GM12801 (cell line): ENCODE measurements around the gene ACOT9.

Experiments used
- TF ChIP-seq, protein P1 (sequence below): IDR thresholded peaks from one replicate; pipeline ENCODE4 v1.5.1; 2011; ENCODE audit warnings: control low read depth; ENCODE audit not compliant: insufficient read length; ENCODE audit errors: extremely low read depth

ACOT9 gene

DNA sequence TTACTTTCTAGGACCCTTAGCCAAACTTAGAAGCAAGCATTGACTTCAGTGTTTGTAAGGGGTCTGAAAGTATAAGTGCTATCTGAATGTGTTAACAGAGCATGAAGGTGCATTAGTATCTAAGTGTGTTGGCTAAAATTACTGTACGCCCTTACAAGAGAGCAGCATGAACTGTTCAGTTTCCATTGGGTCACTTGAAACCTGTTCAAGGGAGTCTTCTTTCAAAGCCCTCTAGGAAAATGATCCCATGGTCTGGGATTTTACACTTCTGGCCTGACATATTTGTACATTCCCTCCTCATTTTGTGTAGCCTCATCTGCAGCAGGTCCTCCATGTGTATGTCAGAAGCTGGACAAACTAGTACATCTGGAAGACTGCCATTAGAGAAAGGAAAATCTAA is 72.5 kb downstream of the ACOT9 start:
- TF ChIP-seq, protein P1, sequence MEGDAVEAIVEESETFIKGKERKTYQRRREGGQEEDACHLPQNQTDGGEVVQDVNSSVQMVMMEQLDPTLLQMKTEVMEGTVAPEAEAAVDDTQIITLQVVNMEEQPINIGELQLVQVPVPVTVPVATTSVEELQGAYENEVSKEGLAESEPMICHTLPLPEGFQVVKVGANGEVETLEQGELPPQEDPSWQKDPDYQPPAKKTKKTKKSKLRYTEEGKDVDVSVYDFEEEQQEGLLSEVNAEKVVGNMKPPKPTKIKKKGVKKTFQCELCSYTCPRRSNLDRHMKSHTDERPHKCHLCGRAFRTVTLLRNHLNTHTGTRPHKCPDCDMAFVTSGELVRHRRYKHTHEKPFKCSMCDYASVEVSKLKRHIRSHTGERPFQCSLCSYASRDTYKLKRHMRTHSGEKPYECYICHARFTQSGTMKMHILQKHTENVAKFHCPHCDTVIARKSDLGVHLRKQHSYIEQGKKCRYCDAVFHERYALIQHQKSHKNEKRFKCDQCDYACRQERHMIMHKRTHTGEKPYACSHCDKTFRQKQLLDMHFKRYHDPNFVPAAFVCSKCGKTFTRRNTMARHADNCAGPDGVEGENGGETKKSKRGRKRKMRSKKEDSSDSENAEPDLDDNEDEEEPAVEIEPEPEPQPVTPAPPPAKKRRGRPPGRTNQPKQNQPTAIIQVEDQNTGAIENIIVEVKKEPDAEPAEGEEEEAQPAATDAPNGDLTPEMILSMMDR: no peak

DNA sequence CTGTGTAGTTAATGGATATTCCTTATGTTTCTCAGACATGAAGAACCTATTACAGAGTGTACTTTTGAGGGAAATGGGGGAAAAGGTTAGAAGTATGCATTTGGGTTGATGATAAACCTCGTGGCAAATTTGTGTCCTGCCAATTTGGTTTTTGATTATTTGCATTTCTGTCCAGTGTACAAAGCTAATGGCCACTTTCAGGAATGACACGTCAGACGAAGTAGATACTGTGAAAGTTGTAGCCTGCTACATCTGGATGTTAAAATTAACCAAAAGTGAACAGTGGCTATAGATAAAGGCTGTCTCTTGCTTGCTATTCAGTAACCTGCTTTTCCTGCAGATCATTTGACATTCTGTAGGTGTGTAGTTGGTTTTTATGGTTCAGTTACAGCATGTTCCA is 74.7 kb downstream of the ACOT9 start:
- TF ChIP-seq, protein P1: no peak

DNA sequence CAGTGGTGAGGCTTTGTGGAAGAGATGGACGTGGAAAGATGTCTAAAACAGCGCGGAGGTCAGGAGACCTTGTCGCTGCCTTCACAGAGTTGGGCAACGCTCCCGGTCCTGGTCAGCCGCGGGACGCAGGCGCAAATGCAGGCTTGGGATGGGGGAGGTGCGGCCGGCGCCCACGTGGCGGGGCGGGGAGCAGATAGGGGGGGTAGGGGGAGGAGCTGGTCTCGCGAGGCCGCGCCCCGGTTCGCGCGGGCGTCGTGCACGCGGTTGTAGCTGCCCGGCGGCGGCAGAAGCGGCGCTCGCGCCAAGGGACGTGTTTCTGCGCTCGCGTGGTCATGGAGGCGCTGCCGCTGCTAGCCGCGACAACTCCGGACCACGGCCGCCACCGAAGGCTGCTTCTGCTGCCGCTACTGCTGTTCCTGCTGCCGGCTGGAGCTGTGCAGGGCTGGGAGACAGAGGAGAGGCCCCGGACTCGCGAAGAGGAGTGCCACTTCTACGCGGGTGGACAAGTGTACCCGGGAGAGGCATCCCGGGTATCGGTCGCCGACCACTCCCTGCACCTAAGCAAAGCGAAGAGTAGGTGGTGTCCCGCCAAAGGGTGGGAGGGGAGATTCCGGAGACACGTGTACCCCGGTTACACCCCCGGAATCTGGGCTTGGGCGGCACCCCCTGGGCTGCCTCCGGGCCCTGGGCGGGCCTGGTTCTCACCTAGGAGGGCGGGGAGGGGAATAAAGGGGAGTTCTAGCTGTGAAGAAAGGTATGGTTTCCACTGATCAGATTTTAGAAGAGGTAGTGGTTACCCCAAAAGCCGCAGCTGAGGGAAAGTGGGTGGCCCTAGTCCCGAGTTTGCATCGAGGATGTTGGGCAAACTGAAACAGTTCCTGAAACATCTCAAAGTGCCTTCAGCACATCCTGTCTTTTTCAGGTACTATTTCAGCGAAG is 75.6 kb downstream of the ACOT9 start, which contains the start of gene PRDX4:
Gene PRDX4, plus strand, starts transcription at position 255 of the 939 bp plus-strand sequence. Its CDS starts 78 bp downstream, at position 333.
- TF ChIP-seq, protein P1: no peak

- TF ChIP-seq, protein P1: no peak
Observed at GRCh38 chrX:23666282-23666681, 76.8 kb downstream of the ACOT9 start.

GRCh38 chrX:23664496-23664895 is 78.6 kb downstream of the ACOT9 start:
- TF ChIP-seq, protein P1: no peak

DNA sequence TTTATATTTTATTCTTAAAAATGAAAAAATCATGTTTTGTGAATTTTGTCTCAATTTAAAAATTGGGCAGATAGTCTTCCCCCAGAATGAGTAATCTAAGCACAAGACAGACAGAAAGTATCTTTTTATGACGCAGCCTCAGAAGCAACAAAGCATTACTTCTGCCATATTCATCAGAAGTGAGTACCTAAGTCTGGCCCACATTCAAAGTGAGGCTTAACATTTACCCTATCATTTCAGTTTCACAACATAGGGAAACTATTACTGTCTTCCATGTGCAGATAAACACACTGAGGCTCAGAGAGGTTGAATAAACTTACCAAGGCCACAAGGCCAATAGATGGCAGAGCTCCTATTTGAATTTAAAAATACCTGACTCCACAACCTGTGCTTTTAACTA is 80.2 kb downstream of the ACOT9 start:
- TF ChIP-seq, protein P1: no peak

GRCh38 chrX:23662187-23662586 is 80.9 kb downstream of the ACOT9 start:
- TF ChIP-seq, protein P1: no peak
